ENCODE results near the gene EVI5. TPM values are rescaled to one million over a fixed set of nuclear protein-coding genes. Genes with fewer than 3 reads are reported as not detected.

EVI5 gene
- polyA plus RNA-seq (ENCODE audit: insufficient read length) = 11.5 TPM

DNA sequence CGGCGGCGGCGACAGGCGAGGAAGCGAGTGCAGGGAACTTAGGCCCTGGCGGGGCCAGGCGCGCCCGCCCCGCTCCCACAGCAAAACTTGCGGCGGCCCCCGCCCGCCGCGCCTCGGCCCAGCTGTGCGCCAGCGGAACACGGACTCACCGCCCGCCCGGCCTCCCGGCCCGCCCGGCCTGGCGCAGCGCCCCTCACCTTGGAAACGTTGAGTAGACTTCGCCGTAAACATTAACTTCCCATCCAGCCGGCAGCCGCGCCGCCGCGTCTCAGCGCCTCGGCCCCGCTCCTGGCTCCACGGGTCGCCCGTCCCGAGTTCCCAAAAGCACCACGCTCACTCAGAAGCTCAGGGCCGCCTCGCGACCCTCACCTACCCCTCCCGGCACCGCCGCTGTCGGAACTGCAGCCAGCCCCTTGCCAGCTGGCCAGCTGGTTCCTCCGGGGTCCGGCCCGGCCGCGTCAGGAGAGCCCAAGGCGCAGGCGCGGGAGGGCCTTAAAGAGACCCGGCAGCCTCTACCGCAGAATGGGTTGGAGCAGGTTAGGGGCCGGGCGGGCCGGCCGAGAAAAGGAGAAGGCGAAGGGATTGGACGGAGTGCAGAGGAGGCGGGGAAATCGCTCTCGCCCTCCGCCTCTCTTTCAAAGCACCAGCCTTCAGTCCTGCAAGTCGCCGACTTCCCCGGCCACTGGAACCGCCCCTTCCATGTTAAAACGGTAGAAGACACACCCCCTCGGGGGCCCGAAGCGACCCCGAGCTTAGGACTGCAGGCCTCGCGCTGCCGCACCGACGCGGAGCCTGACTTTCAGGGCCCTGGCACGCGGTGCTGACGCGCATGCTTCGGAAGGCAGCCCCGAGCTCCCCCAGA lies at the start of gene EVI5:
Gene EVI5 (minus strand): TSS at position 470 of the 862 bp plus-strand sequence. CDS start 48,562 bp downstream, outside the sequence.
- peak; percentile 94 for DNase-seq (ENCODE audit: low read depth)

DNA sequence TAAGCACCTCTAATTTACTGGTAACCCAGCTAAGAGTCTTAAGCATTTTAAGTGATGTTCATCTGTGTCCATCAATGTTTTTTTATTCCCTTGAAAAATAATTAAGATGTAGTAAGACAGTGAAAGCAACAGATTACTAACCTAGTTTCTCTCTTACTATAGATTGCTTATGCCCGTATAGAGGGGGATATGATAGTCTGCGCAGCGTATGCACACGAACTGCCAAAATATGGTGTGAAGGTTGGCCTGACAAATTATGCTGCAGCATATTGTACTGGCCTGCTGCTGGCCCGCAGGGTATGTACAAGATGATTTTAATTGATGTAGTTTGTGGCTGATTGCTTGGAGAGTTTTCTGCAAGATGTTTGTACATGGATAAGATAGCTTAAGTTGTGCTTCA lies 49.7 kb upstream of the EVI5 start:
- DNase-seq (ENCODE audit: low read depth) = no peak

DNA sequence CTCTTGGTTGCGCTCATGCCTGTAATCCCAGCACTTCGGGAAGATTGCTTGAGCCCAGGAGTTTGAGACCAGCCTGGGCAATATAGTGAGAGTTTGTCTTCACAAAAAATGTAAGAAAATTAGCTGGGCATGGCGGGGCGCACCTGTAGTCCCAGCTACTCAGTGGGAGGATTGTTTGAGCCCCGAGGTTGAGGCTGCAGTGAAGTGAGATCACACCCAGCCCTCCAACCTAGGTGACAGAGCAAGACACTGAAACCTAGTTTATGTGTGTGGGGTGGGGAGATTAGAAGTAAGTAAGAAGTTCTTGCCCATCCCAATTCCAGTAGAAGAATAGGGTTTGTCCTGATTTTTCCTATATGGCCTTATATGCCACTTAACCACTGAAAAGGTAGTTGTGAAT lies 48.9 kb upstream of the EVI5 start:
- DNase-seq (ENCODE audit: low read depth) = no peak

DNA sequence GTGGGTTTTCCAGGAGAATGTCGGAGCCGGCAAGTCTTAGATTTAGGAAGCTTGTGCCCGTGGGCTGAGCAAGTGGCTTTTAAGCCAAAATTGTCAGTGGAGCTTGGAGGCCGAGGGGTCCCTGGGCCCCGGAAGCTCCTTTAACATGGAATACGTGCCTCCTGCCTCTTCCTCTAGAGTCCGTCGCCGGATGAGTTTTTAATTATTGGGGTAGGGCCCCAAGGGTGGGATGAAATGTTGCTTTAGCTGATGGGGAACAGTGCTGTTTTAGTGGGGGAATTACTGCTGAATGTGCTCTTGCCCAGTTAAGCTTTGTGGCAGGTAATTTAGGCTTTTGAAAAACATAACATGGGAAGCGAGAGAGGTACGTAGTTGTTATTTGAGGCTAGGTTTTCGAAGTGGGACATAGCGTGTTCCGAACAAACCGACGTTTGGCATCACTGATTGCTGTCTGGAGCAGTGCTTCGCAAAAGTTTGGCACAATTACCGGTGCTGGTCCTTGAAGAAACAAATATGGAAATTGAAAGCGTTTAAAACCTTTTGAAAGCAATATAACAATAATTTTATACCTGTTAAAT lies 47.7 kb upstream of the EVI5 start:
- no peak for DNase-seq (ENCODE audit: low read depth)

DNA sequence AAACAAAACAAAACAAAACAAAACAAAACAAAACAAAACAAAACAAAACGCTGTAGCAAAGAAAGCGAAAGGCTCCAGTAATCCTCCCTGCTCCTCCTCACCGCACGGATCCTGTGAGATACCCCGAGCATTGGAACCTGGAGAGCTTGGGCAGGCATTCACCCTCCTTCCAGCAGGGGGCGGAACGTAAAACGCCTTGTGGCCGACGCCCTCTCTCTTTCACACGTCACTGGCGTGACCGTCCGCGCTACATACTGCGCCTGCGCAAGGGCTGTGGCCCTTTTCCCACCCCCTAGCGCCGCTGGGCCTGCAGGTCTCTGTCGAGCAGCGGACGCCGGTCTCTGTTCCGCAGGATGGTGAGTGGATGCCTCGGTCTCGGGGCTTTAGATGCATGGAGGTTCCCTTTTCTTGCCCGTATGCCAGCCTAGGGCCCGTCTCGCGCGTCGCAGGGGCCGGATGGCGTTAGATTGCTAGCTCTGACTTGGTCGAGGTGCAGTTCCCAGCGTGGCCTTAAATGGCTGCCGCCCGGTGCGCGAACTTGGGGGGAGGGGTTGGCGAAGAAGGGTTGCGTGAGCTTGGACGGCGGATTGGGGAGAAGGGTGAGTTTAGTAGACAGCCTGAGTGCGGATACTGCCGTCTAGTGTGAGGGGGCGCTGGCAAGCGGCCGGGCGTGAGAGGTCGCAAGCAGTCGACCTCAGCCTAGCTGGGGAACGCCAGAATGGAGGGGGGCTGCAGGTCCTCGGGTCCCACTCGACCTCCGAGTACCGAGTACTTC lies 47.0 kb upstream of the EVI5 start, which contains the start of gene RPL5:
Gene RPL5 (plus strand): TSS at position 279 of the 775 bp plus-strand sequence. CDS start 75 bp downstream, at position 354.
- DNase-seq (ENCODE audit: low read depth) = peak; percentile 96

DNA sequence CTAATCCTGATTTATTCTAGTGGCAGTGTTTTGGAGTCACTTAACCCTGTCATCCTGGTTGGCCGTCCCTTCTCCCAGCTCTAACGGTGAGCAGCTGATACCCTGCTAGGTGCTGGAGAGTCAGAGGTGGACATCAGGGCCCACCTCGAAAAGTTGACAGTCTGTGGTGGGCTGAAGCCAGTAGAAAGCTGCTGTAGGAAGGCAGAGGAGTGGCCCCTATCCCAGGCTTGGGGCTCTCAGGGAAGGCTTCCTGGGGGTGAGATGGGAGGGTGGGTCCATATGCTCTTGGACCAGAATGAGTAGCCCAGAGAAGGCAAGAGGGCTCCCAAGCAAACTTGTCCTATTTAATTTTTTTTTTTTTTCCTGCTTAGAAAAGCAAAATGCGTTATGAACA lies 46.5 kb upstream of the EVI5 start:
- DNase-seq (ENCODE audit: low read depth) = no peak

DNA sequence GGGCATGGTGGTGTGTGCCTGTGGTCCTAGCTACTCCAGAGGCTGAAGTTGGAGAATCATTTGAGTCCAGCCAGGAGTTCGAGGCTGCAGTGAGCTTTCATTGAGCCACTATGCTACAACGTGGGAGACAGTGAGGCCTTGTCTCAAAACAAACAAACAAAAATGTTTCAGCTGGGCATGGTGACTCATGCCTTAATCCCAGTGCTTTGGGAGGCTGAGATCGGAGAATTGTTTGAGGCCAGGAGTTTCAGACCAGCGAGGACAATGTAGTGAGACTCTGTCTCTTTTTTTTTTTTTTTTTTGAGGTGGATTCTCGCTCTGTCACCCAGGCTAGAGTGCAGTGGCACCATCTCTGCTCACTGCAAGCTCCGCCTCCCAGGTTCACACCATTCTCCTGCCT lies 41.9 kb upstream of the EVI5 start:
- no peak for DNase-seq (ENCODE audit: low read depth)

DNA sequence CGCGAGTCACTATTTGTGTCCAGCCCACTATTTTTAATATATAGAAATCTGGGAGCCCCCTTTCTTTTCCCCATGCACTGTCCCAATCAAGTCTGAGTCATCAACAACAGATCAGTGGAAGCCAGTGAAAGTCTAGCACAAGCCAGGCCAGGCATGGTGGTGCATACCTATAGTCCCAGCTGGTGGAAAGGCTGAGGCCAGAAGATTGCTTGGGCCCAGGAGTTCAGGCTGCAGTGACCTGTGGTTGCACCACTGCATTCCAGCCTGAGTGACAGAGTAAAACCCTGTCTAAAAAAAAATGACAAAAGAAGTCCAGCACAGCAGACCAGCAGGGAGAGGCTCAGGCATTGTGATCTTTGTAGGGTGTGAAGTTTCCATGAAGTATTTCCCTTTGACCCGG lies 38.0 kb upstream of the EVI5 start:
- no peak for DNase-seq (ENCODE audit: low read depth)

DNA sequence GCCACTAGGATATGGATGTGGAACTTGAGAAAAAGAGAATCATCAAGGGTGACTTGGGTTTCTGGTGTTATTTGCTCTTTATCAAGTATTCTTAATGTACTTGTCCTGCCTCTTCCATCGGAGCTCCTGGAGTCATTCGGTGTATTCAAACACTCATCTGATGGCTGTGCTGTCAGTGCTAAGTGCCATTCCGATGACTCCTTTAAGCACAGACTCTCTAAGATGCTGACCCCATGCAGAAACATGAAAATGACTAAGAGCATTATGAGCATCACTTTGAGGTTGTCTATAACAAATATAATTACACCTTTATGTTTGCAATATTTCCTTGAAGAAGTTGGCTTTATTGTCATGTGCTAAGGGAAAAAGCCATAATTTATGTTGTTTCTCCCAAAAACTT lies 35.6 kb upstream of the EVI5 start:
- DNase-seq (ENCODE audit: low read depth) = no peak

DNA sequence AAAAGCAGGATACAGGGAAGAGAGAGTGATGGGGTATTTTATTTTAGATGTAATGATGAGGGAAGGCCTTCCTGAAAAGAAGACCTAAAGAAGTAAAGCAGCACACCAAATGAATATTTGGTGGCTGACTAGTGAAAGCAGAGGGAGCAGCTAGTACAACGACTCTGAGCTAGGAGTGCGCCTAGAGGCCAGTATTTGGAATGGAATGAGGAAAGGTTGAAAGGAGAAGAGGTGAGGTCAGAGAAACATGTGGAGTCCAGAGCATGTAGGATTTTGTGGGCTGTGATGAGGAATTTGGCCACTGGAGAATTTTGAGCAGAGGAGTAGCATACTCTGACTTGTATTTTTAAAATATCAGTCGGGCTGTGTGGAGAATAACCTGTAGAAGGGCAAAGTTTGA lies 35.1 kb upstream of the EVI5 start:
- no peak for DNase-seq (ENCODE audit: low read depth)

DNA sequence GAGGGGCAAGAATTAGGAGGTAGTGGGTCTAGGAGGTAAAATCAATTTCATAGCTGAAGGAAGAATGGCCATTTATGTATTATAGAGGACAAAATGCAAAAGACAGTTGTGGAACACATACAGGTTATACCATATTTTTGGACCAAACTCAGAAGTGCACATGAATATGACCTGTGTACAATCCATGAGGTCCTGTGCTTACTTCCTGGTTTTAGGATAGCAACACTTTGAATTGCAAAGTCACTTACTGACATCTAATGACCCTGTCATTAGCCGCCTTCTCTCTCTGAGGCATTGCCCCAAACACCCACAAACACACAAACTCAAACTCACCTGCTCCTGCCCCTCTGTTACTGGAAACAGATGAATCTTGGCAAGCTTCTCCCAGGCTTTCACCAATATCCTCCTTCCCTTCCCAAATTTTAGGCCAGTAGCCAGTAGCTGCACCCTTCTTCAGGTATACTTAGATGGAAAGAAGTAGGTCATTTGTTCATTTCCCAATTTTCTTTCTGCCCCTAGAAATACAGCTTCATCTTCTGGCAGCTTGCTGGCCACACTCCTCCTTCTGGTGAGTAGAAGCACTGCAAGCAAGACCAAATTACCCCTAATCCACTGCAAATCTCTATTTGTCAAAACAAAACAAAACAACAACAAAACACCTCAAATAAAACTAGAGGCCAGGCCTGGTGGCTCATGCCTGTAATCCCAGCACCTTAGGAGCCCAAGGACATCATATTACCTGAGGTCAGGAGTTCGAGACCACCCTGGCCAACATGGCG lies 33.3 kb upstream of the EVI5 start:
- no peak for DNase-seq (ENCODE audit: low read depth)

DNA sequence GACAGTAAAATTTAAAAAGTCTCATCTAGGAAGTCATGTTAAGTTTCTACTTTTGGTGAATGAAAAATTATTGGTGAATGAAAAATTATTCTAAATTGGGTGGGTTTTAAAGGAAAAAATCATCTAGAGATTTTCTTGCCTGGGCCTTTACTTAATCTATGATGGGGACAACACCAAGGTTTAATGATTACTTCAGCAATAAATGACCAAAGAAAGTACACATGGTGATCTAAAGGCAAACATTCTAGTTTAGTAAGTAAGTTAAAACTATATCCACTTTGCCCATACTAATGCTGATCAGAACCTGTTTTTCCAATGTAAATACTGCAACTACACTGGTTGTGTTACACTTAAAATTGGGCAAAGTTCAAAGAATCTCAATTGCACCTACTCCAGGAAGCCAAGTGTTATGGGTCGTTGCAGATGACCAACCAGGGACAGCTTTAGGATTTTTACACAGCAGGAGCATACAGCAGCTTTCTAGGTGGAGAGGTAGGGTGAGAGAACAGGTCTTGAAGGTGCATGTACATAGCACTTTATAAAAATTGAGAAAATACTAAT lies 32.3 kb upstream of the EVI5 start:
- DNase-seq (ENCODE audit: low read depth) = no peak

DNA sequence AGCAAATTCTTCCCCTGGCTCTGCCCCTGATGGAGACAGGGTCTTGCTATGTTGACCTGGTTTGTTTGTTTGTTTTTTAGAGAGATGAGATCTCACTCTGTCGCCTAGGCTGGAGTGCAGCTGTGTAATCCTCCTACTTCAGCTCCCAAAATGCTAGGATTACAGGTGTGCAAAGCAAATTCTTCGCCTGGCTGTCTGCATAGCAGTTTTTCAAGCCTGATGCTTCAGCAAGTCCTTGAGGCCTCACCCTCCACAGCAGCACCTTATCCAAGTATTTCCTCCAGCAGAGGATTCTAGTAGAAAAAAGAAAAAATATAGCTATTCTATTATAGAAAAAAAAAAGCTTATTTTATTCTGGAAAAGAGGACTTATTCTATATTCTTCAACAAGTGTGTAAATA lies 31.8 kb upstream of the EVI5 start:
- no peak for DNase-seq (ENCODE audit: low read depth)

DNA sequence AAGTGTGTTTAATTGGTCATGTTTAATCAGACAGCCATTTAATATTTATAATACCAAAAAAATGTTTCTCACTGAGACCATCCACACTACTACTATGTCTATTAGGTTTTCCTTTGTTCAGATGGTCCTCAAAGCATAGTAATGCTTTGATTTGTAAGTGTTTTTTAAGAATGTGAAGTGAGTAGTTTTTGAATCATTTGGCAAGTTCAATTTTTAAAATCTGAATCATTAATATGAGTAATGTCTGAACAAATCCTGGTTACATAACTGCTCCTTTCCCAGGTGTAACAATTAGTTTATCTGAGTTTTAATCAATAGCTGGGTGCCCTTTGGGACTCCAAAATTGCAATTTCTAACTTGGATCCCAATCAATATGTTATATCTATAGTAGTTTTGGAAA lies 23.5 kb upstream of the EVI5 start:
- no peak for DNase-seq (ENCODE audit: low read depth)

DNA sequence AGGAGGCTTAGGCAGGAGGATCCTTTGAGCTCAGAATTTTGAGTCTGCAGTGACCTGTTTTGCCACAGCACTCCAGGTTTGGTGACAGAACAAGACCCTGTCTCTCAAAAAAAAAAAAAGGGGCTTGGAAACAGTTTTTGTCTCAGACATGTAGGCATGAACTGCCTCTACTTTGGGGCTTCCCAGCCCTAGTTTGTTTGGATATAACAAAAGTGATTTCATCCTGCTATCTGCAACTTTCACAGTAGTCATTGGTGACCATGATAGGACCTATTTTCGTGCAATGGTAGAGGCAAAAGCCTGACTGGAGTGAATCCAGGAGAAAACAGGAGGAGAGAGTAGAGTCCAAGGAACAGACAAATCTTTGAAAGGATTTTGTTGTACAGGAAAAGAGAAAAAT lies 20.3 kb upstream of the EVI5 start:
- DNase-seq (ENCODE audit: low read depth) = no peak

DNA sequence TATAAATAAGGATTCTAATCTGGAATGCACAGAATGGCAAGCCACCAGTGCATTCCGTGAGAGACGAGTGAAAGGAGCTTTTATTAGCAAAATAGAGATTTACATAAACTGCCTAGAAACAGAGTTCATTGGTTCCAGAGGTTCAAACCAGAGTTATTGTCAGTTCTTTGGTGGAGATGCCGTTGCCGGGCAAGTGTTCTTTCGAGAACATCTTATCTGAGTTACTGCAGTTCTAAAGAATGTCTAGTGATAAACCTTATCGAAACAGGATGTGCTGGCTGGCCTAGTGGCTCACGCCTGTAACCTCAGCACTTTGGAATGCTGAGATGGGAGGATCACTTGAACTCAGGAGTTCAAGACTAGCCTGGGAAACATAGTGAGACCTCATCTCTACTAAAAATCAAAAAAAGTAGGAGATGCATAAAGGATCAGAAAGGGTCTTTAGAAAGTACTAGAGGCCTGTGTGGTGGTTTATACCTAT lies 19.9 kb upstream of the EVI5 start:
- no peak for DNase-seq (ENCODE audit: low read depth)

DNA sequence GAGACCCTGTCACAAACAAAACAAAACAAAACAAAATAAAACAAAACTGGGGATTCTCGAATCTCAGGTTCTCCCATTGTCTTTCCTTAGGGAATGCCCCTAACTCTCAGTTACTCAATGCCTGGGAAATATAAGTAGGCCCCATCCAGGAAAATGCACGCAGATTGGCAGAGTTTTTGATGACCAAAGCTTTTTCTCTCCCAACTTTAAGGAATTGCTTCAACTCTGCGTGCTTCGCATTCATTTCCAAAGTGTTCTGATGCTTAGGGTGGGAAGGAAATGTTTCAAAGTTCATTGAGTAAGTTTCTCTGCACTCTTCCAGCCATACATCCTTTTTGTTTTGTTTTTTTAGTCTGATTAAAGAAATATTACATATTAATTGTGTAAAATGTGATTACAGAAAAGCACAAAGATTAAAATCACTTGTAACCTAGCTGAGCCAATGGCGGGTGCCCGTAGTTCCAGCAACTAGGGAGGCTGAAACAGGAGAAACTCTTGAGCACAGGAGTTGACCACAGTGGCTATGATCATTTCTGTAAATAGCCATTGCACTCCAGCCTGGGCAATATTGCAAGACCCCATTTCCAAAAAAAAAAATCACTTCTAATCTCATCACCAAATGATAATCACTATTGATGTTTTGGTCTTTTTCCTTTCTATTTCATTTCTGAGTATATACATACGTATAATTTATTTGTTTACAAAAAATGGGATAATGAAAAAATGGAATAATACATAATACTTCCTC lies 18.4 kb upstream of the EVI5 start:
- no peak for DNase-seq (ENCODE audit: low read depth)

DNA sequence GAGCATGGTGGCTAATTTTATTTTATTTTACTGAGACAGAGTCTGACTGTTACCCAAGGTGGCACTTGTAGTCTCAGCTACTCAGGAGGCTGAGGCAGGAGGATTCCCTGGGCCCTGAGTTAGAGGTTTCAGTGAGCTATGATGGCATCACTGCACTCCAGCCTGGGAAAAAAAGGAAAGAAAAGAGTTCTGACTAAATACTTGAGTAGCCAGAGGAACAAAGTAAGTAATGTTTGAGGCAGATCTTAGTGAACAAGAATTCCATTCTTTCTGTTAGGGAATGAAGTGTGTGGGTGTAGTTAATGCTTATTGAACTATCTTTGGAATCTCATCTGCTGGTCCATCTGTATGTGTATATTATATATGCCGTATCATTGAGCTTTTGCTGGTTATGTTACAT lies 13.1 kb upstream of the EVI5 start:
- no peak for DNase-seq (ENCODE audit: low read depth)

DNA sequence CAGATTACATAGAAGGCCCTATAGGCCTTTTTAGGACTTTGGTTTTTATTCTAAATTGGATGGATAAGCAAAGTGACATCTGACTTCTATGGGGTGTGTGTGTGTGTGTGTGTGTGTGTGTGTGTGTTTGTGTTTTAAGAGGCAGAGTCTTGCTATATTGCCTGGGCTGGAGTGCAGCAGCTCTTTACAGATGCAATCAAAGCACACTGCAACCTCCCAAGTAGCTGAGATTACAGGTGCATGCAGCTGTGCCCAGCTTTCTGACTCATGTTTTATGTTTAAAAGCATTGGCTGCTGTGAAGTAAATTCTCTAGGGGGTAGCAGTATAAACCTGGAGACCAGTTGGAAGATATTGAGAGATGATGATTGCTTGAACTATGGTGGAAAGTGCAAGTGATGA lies 12.4 kb upstream of the EVI5 start:
- no peak for DNase-seq (ENCODE audit: low read depth)

DNA sequence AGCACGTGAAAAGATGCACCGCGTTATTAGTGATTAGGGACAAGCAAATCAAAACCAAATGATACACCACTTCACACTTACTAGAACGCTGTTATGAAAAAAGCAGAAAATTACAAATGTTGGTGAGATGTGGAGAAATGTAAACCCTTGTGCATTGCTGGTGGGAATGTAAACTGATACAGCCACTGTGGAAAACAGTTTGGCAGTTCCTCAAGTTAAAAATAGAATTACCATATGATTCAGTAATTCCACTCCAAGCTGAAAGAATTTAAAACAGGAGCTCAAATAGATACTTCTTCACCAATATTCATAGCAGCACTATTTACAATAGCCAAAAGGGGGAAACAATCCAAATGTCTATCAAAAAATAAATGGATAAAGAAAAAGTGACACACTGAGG lies 10.3 kb upstream of the EVI5 start:
- DNase-seq (ENCODE audit: low read depth) = no peak
